Sigmoid colon (tissue), 4 donors: ENCODE results near the gene ERRFI1.

ENCODE experiments used
- CTCF ChIP-seq, 4 experiments: fragments of 450-650 bp in 3 of 4; fragments of 200-600 bp in 1 of 4; IDR thresholded peaks; one replicate each; pipeline ENCODE4 v1.5.1; 2016 to 2019; ENCODE audit warnings: antibody characterized with exemption in 4 of 4, mild to moderate bottlenecking in 3 of 4, moderate library complexity in 2 of 4
- EP300 ChIP-seq, 4 donors: sonication (generic); formaldehyde crosslinking; IDR thresholded peaks; one replicate each; pipeline ENCODE4 v1.6.1; 2017; ENCODE audit warnings: antibody characterized with exemption in 4 of 4
- POLR2A ChIP-seq, 2 donors: fragments of 450-650 bp; IDR thresholded peaks; one replicate each; pipeline ENCODE4 v1.6.1; 2016; ENCODE audit warnings: antibody characterized with exemption in 2 of 2, mild to moderate bottlenecking in 2 of 2, moderate library complexity in 2 of 2

DNA sequence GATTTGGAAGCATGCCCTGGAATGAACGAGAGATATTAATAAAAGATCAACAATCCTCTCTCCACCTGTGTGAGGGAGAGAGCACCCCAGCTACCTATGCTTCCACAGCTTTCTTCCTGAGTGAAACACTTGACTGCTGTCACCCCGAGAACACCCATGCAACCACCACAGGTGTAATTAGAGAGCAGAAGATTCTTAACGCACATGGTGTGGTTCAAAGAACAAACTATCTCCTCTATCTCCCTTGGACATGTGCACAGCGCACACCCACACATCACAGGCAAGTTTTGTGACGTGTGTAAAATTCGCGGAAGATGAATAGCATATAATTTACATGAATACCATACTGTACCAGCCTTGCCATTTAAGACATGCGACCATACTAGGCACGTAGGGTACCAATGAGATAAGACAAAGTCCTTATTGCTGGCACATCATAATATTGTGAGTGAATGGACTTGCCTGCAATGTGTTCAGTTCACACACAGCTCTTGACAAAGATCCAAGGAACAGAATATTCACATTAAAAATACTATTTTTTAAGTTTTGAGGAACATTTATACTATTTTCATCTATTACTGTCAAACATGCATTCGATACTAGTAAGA is 11.6 kb downstream of the ERRFI1 start:
- no peak for TF ChIP-seq EP300 (IDR thresholded peaks at IDR 0.05)
- TF ChIP-seq POLR2A (IDR thresholded peaks at IDR 0.05): no peak
- no peak for TF ChIP-seq CTCF (IDR thresholded peaks at IDR 0.05)
